Gastroesophageal sphincter (tissue), 4 donors: ENCODE data around the gene NAV2. TPM values are rescaled to one million over a fixed set of nuclear protein-coding genes. Genes with fewer than 3 reads are reported as not detected.

Source experiments
- ATAC-seq: fragments of 150-250 bp; one replicate; pipeline ENCODE4 v1.9.1; 2016; ENCODE audit warnings: mild to moderate bottlenecking, moderate library complexity
- H3K27ac ChIP-seq, 4 donors: fragments of 200-600 bp; sonication (generic) in 3 of 4; 1 replicate in 3 of 4; 2 replicates in 1 of 4; pipeline ENCODE4 v1.5.1; 2016 to 2019
- H3K27me3 ChIP-seq: fragments of 200-600 bp; sonication (generic); one replicate; pipeline ENCODE4 v1.5.1; 2019
- H3K36me3 ChIP-seq, 2 donors: fragments of 200-600 bp; sonication (generic); one replicate each; pipeline ENCODE4 v1.5.1; 2019; ENCODE audit warnings: control low read depth in 1 of 2
- H3K4me1 ChIP-seq, 3 donors: fragments of 200-600 bp; sonication (generic); 1 replicate in 2 of 3; 2 replicates in 1 of 3; pipeline ENCODE4 v1.5.1; 2016 to 2019; ENCODE audit warnings: control low read depth in 2 of 3
- H3K4me3 ChIP-seq, 2 donors: fragments of 200-600 bp; sonication (generic); one replicate each; pipeline ENCODE4 v1.5.1; 2019; ENCODE audit warnings: mild to moderate bottlenecking in 1 of 2, moderate library complexity in 1 of 2
- H3K9me3 ChIP-seq, 3 donors: fragments of 200-600 bp; sonication (generic); one replicate each; pipeline ENCODE4 v1.5.1; 2017 to 2019; ENCODE audit warnings: control low read depth in 2 of 3
- CTCF ChIP-seq, 4 experiments: fragments of 200-600 bp in 2 of 4; fragments of 450-650 bp in 2 of 4; sonication (generic) in 1 of 4; IDR thresholded peaks; one replicate each; pipeline ENCODE4 v1.5.1; 2017 to 2019; ENCODE audit warnings: antibody characterized with exemption in 4 of 4, mild to moderate bottlenecking in 2 of 4, moderate library complexity in 2 of 4
- EP300 ChIP-seq: sonication (generic); formaldehyde crosslinking; IDR thresholded peaks from one replicate; pipeline ENCODE4 v1.6.1; 2017; ENCODE audit warnings: antibody characterized with exemption, mild to moderate bottlenecking
- POLR2A ChIP-seq, 2 donors: fragments of 450-650 bp; IDR thresholded peaks; one replicate each; pipeline ENCODE4 v1.6.1; 2017; ENCODE audit warnings: antibody characterized with exemption in 2 of 2, mild to moderate bottlenecking in 2 of 2, moderate library complexity in 1 of 2
- POLR2AphosphoS5 ChIP-seq: sonication (generic); formaldehyde crosslinking; IDR thresholded peaks from one replicate; pipeline ENCODE4 v1.6.1; 2017; ENCODE audit warnings: antibody characterized with exemption
- WGBS, 2 donors: methylation state at CpG; one replicate each; pipeline ENCODE4 v1.1.5; 2018; ENCODE audit warnings: low coverage in 1 of 2; 5-methylcytosine and 5-hydroxymethylcytosine counted together
- total RNA-seq, 4 donors: library from RNA; depleted of rRNA; stranded (reverse); fragments of >200 nt; gene quantifications; one replicate each; pipeline ENCODE4 v1.1.0, GENCODE V29; 2016

NAV2 gene
- total RNA-seq, 4 donors from 2014 or later: 19.5 to 57.1 (median 43.4) TPM

GRCh38 chr11:19676475-19677380 is 35.9 kb upstream of the NAV2 start:
- peaks cover 23 to 98% (median 23%) of the 10 kb centered on the region in 3 donors for H3K4me1 ChIP-seq
- ATAC-seq: no peak

GRCh38 chr11:19677381-19678080 is 35.1 kb upstream of the NAV2 start:
- no peak for ATAC-seq
- Histone ChIP-seq H3K9me3 (no peaks in the 10 kb centered on the region), H3K4me1 (peaks cover 23 to 98% (median 23%) of the 10 kb centered on the region in 3 donors), H3K27ac (peak overlapping the region; percentile 87 to 99 (median 90)), H3K36me3 (no peaks in the 10 kb centered on the region), H3K27me3 (no peaks in the 10 kb centered on the region), H3K4me3 (no peak overlapping the region)
- WGBS, 2 donors: 8 to 26% methylated on average over 4 to 5 of the region's 8 CpGs
- TF ChIP-seq EP300 (no peak), CTCF (IDR thresholded peaks at IDR 0.05) (no peak), POLR2AphosphoS5 (no peak), POLR2A (IDR thresholded peaks at IDR 0.05) (no peak)

More at GRCh38 chr11:19676475-19677380, 35.9 kb upstream of the NAV2 start:
- no peak overlapping the region for H3K4me3 ChIP-seq
- TF ChIP-seq POLR2A (IDR thresholded peaks at IDR 0.05): no peak
- no peak for TF ChIP-seq EP300
- TF ChIP-seq POLR2AphosphoS5: peak; percentile 63
- TF ChIP-seq CTCF (IDR thresholded peaks at IDR 0.05): peak in 1 of 4 experiments; percentile 10
- 63 to 80% methylated on average over 1 to 10 of the region's 15 CpGs for WGBS, 2 donors
- no peaks in the 10 kb centered on the region for H3K27me3 ChIP-seq
- H3K9me3 ChIP-seq: no peaks in the 10 kb centered on the region
- no peaks in the 10 kb centered on the region for H3K36me3 ChIP-seq
- peak overlapping the region; percentile 87 to 99 (median 90) for H3K27ac ChIP-seq

GRCh38 chr11:19679952-19680828 is 32.4 kb upstream of the NAV2 start:
- TF ChIP-seq EP300 (no peak), CTCF (IDR thresholded peaks at IDR 0.05) (peak in 2 of 4 experiments; percentile 41 to 71), POLR2AphosphoS5 (peak; percentile 99), POLR2A (IDR thresholded peaks at IDR 0.05) (no peak)
- WGBS, 2 donors: 3 to 6% methylated on average over 10 to 11 of the region's 12 CpGs
- peak; percentile 88 for ATAC-seq
- Histone ChIP-seq H3K27me3 (no peaks in the 10 kb centered on the region), H3K4me1 (peaks cover 20 to 93% (median 23%) of the 10 kb centered on the region in 3 donors), H3K36me3 (no peaks in the 10 kb centered on the region), H3K27ac (peak overlapping the region; percentile 75 to 88 (median 86)), H3K9me3 (no peaks in the 10 kb centered on the region), H3K4me3 (no peak overlapping the region)

- no peak overlapping the region for H3K4me3 ChIP-seq
- no peak for TF ChIP-seq CTCF (IDR thresholded peaks at IDR 0.05)
- TF ChIP-seq POLR2AphosphoS5: peak; percentile 36
- ATAC-seq: no peak
- no peaks in the 10 kb centered on the region for H3K27me3 ChIP-seq
- H3K36me3 ChIP-seq: no peaks in the 10 kb centered on the region
- no peaks in the 10 kb centered on the region for H3K9me3 ChIP-seq
- peak overlapping the region; percentile 75 to 88 (median 86) for H3K27ac ChIP-seq
- H3K4me1 ChIP-seq: peaks cover 20 to 86% (median 23%) of the 10 kb centered on the region in 3 donors
- WGBS, 2 donors: 29 to 32% methylated on average over 4 of the region's 4 CpGs
These were observed 31.7 kb upstream of the NAV2 start for GRCh38 chr11:19680829-19681368.
